LHCN-M2 (cell line): ENCODE data around the gene PKIB. TPM values are rescaled to one million over a fixed set of nuclear protein-coding genes. Genes with fewer than 3 reads are reported as not detected.

ENCODE experiments used
- DNase-seq: peaks from one replicate; pipeline ENCODE4 v3.0.0-alpha.2; 2012; ENCODE audit warnings: low read depth
- total RNA-seq: library from RNA; depleted of rRNA; stranded (reverse); fragments of >200 nt; gene quantifications from 2 replicates; pipeline ENCODE4 v1.2.3, GENCODE V29; 2014

PKIB gene
- total RNA-seq, 1 experiment from 2014 or later = 0.57 TPM

DNA sequence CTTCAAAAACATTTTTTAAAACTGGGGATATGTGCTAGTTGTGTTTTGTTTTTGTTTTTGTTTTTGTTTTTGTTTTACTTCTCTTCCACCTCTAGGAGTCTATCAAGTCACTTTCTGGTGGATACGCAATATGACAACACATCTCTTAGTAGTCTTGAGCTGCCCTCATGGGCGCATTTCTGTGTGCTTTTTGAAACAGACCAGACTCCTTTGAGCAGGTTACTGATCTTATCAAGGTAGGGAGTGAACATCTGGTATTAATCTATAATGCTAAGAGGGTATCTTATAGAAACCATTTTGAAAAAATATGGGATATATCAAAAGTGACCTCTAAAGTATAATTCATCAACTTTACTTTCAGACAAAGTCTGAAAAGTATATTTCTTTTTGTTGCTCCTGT, 56.2 kb downstream of the PKIB start:
- no peak for DNase-seq

DNA sequence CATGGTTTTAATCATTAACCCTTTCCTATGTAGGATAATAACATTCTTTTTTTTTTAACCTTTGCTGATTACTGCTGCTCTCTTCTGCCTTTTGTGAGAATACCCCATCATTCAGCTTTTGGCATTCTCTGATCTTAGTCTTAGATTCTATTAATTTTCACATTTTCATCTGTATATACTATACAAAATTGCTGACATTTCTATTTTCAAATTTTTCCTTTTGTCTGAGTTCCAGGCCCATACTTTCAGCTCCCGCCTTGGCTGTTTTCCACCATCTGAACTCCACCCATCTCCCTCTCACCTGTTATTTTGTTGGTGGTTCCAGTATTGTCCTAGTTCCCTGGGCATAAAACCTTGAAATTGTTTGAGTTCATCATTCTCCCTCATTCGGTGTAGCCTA, 59.2 kb downstream of the PKIB start:
- no peak for DNase-seq

DNA sequence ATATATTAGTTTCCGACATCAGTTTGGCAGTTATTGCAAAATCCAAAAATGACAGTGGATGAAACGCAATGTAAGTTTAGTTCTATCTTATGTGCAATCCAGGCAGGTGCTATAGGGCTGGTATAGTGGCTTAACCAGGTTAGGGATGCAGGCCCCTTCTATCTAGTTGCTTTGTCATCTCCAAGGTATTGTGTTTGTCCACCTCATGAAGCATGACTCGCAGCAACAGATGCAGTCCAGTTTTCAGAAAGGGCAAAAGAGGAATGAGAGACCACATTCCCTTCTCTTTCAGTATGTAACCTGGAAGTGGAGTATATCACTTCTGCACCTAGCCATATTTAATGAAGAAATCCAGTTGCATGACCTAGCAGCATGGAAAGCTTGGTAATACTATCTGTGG, 59.7 kb downstream of the PKIB start:
- DNase-seq = no peak

- DNase-seq = no peak
Observed at GRCh38 chr6:122671251-122671650, 61.0 kb downstream of the PKIB start.

DNA sequence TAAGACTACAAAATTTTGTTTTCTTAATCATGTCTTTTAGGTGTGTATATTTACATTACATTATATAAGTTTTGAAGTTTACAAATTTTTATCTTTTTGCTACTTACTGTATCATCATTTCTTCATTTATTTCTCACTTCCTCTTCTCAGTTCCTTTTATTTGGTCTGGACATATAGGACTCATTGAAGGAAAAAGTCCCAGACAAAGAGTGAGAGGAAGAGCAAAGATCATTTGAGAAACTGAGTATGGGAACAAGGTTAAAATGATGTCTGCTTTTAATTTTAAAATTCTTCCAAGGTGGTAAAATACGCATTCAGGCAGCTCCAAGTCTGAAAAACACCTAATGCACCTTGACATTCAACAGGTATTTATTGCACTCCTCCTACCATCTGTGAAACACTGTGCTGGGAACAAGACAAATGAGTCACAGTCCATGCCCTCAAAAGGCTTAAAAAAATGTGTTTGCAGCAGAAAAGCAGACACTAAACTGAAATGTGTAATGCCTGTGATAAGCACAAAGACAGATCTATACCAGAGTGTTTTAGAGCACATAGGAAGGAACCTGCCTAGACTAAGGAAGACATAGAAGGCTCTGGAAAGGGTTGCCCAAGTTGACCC, 63.2 kb downstream of the PKIB start:
- no peak for DNase-seq

GRCh38 chr6:122676146-122676545, 65.9 kb downstream of the PKIB start:
- no peak for DNase-seq

DNA sequence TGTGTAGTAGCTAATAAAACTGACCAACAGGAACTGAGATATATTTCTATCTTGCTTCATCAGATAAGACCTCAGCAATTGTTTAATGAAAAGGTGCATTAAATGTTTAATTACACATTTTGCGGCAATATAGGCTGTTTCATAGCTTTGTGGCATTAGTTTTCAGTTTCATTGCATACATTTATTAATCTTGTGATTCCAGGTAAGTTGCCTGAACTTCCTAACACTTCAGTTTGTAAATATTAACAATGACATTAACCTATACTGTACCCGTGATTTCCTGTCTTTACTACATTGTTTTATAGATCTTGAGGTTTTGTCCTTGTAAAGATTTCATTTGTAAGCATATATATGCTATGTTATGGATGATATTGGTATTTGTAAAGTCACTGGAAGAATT, 66.5 kb downstream of the PKIB start:
- DNase-seq = no peak

- DNase-seq = no peak
Observed at GRCh38 chr6:122677406-122677805, 67.2 kb downstream of the PKIB start.

DNA sequence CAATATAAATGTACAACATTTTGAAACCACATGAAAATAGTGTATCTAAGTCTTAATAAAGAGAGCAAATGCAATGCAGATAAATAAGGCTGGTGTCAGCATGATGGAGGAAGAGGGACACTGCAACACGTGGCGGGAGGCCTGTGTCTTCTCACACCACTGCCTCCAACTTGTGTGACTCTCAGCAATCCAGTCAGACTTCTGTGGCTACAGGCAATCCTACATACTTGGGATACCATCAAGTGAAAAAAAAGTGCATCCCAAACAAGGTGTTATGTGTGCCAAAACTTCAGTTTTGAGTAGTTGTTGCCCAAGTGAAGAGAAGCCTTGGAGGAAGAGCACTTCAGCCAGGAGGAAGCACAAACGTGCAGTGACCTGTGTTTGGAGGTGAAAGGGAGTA, 68.6 kb downstream of the PKIB start:
- DNase-seq = no peak

- DNase-seq = no peak
Observed at GRCh38 chr6:122681705-122682104, 71.5 kb downstream of the PKIB start.

DNA sequence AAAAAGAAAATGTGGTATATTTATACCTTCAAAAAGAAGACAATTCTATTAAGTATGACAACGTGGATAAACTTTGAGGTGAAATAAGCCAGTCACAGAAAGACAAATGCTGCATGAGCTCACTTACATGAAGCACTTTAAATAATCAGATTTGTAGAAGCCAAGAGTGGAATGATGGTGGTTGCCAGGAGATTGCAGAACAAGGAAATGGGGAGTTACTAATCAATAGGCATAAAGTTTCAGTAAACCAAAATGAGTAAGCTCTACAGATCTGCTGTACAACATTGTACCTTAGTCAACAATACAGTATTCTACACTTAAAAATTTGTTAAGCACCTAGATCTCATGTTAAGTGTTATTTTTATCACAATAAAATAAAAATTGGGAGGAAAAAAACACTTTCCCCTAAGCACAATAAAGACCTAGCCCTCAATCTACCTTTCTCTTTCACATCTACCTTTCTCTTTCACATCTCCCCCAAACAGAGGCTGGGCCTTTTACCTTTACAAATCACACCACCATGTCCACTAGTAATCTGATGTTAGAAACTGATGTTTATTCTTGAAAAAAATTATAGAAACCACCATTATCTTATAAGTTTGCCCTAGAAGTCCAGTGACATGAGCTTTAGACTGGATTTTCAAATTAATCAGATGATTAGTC, 73.9 kb downstream of the PKIB start:
- no peak for DNase-seq

- peak; percentile 89 for DNase-seq
Observed at GRCh38 chr6:122692175-122692598, 82.0 kb downstream of the PKIB start.

DNA sequence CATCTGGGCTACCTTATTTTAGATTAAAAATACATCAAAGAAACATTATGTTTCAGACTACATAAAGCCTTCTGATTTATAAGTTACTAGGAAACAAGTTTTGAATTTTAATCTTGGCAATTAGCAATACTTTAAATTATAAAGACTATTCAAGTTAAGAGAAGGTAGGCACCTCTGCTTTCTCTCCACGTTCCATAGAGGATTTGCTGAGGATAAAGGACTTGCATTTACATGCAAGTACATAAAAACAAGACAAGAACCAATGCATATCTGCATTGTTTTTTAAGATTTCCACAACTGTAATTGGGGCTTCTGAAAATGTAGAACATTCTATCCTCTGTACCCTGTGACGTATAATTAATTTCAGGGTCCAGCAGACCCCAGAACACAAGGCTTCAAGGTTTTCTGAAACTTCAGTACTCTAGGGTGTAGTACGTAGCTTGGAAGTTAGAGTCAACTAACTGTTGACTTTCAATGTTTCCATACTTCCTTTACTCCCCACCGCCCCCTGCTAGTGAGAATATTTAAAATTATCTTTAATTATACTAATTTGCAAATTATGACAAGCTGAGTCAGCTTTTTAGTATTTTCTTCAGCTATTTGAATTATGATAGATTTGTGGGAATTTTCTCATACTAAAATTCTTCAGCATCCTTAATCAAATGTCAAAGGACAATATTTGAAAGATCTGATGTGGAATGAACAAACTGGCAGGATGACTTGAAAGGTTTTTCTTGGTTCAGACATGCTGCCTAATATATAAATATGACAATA, 82.8 kb downstream of the PKIB start:
- DNase-seq = no peak

DNA sequence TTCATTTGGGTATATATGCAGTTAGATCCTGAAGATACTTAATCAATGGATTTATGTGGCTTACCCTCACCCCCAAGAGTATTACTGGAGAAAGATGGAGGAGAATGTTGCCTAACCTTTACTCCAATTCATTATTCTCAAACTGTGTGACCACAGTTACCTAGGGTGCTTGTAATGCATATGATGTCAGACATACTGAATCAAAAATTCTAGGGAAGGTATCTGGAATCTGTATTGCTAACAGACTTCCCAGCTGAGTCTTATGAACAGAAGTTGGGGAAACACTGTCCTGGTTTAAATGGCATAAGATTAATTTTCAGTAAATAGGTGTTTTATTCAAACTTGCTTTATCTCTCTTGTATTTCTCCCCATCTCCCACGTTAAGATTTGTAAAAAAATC, 83.9 kb downstream of the PKIB start:
- no peak for DNase-seq

DNA sequence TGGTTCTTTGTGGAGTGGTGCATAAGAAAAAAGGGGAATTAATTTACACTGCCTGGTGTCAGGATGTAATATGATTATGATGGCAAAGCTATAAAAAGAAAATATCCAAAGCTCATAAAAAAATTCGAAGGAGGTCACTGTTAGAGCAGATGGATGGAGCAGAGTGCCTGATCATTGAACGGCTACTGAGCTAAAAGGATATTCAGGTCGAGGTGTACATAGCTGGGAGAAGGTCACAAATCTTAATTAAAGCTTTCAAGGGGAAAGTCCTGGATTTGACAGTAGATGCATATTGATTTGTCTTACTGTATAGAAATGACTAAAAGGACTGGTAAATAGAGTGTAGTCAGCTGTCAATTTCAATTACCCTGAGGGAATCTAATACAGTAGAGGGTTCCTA, 84.4 kb downstream of the PKIB start:
- no peak for DNase-seq

GRCh38 chr6:122695188-122695587, 85.0 kb downstream of the PKIB start:
- DNase-seq = no peak

DNA sequence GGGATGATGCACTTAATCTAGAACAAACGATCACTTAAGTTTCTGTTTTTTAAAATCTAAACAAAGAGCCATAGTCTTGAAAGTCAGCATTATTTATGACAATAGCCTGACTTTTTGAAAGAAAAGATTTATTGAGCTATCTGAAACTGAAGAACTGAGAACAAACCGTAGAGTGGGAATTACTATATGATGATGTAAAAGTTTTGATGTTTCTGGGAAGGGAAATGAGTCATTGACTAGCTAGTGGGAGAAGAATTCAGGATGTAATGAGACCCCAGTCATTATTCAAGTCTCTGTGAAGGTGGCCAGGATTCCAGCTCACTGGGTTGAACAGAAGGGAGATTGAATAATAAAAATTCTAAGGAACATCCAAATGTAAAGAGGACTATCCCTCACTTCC, 85.9 kb downstream of the PKIB start:
- peak; percentile 77 for DNase-seq

DNA sequence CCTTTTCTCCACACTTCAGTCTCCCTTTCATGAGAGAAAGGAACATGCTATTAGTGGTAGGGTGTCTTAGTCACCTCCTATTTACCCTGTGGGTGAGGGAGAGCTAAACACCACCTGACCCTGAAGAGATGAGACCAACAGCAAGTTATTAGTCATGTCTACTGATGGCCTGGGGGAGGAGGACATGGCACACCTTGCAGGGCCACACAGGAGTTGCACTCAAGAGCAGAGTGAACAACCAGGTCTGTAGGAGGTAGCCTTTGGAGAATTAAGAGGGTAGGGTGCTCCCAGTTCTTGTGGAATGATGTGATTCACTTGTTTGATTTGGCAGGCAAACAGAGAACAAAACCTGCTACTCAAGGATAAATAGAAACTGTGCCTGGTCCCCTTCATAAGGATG, 86.6 kb downstream of the PKIB start:
- DNase-seq = peak; percentile 46

GRCh38 chr6:122697458-122697857, 87.3 kb downstream of the PKIB start:
- no peak for DNase-seq

DNA sequence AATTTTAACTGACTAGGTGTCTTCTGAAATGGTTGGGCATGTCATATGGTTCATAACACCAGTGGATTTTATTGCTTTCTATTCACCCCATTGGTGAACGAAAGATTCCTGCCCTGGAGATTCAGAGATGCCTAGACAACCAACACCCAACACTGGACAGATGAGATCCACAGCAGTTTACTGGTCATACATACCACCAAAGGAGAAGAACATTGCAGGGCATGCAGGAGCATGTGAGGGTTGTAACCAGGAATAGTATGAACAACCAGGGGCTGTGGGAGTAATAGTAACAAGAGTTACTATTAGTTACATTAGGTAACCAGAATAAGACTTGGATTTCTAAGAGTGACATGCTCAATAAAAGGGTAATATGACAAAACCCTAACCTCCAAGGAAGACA, 91.5 kb downstream of the PKIB start:
- no peak for DNase-seq

DNA sequence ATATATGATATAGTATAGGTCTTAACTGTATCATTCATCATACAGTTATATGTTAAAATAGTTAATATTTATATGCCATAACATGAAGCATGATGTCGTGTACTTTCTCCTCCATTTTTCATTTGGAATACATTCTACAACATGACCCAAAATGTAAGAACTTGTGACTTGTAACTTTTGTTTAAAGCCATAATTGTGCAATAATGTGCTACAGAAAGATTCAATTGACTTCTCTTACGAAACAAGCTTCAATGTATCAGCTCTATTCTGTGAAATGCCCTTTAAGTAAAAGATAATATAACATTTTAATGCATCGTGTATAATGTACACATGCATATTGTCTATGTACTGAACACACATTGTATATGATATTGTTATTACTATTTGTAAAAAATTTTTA, 92.6 kb downstream of the PKIB start:
- DNase-seq = no peak

GRCh38 chr6:122704066-122704465, 93.9 kb downstream of the PKIB start:
- no peak for DNase-seq

GRCh38 chr6:122709922-122710512, 99.8 kb downstream of the PKIB start:
- no peak for DNase-seq
